ENCODE data around the gene ABCA1.

DNA sequence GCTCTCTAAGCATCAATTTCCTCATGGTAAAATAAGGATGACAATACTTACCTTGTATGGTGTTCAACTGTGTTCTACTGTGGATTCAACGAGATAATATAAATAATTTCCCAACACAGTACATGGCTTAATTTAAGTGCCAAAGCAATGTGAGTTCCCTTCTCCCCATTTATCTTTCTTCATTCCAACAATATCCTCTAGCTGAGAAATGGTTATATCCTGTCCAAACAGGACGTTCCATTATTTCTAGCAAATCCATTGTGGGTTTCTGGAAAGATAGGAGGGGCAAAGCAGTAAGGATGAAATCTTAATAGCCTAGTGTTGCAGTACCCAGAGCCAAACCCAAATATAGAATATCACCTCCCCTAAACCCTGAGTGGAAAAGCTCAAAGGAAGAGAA is 22.0 kb downstream of the ABCA1 start:
- TF ChIP-seq, protein P1, sequence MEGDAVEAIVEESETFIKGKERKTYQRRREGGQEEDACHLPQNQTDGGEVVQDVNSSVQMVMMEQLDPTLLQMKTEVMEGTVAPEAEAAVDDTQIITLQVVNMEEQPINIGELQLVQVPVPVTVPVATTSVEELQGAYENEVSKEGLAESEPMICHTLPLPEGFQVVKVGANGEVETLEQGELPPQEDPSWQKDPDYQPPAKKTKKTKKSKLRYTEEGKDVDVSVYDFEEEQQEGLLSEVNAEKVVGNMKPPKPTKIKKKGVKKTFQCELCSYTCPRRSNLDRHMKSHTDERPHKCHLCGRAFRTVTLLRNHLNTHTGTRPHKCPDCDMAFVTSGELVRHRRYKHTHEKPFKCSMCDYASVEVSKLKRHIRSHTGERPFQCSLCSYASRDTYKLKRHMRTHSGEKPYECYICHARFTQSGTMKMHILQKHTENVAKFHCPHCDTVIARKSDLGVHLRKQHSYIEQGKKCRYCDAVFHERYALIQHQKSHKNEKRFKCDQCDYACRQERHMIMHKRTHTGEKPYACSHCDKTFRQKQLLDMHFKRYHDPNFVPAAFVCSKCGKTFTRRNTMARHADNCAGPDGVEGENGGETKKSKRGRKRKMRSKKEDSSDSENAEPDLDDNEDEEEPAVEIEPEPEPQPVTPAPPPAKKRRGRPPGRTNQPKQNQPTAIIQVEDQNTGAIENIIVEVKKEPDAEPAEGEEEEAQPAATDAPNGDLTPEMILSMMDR (IDR thresholded peaks at IDR 0.05; ENCODE audit: borderline replicate concordance, extremely low read depth, low read length, poor library complexity, severe bottlenecking) = no peak
- no peak for TF ChIP-seq EZH2 (IDR thresholded peaks at IDR 0.05; ENCODE audit: borderline replicate concordance, low read depth, low read length, severe bottlenecking)

All from DND-41 (cell line).